ENCODE measurements around the gene NEK10.

The NEK10 gene

GRCh38 chr3:27160146-27160545 lies 209.0 kb downstream of the NEK10 start:
- Histone ChIP-seq H3K27ac (ENCODE audit: insufficient read depth, low read length, poor library complexity, severe bottlenecking) (no peak overlapping the region), H3K9me3 (ENCODE audit: control insufficient read depth, low read length) (no peaks in the 10 kb centered on the region), H3K36me3 (ENCODE audit: control insufficient read depth, insufficient read depth, low read length) (no peaks in the 10 kb centered on the region), H3K27me3 (replicated peaks; ENCODE audit: control insufficient read depth, insufficient read depth, low read length, poor library complexity, severe bottlenecking) (no peaks in the 10 kb centered on the region), H3K4me3 (ENCODE audit: insufficient read depth, low read depth, low read length, poor library complexity, severe bottlenecking) (no peak overlapping the region), H3K4me1 (ENCODE audit: control insufficient read depth, insufficient read depth, low read length, poor library complexity, severe bottlenecking) (no peaks in the 10 kb centered on the region)
- DNase-seq: no peak

GRCh38 chr3:27147215-27147614 lies 222.0 kb downstream of the NEK10 start:
- Histone ChIP-seq H3K9me3 (ENCODE audit: control insufficient read depth, low read length) (no peaks in the 10 kb centered on the region), H3K36me3 (ENCODE audit: control insufficient read depth, insufficient read depth, low read length) (no peaks in the 10 kb centered on the region), H3K4me1 (ENCODE audit: control insufficient read depth, insufficient read depth, low read length, poor library complexity, severe bottlenecking) (no peaks in the 10 kb centered on the region), H3K27me3 (replicated peaks; ENCODE audit: control insufficient read depth, insufficient read depth, low read length, poor library complexity, severe bottlenecking) (no peaks in the 10 kb centered on the region), H3K4me3 (ENCODE audit: insufficient read depth, low read depth, low read length, poor library complexity, severe bottlenecking) (no peak overlapping the region), H3K27ac (ENCODE audit: insufficient read depth, low read length, poor library complexity, severe bottlenecking) (no peak overlapping the region)
- DNase-seq: no peak

- Histone ChIP-seq H3K9me3 (ENCODE audit: control insufficient read depth, low read length) (no peaks in the 10 kb centered on the region), H3K4me3 (ENCODE audit: insufficient read depth, low read depth, low read length, poor library complexity, severe bottlenecking) (no peak overlapping the region), H3K36me3 (ENCODE audit: control insufficient read depth, insufficient read depth, low read length) (no peaks in the 10 kb centered on the region), H3K27me3 (replicated peaks; ENCODE audit: control insufficient read depth, insufficient read depth, low read length, poor library complexity, severe bottlenecking) (no peaks in the 10 kb centered on the region), H3K27ac (ENCODE audit: insufficient read depth, low read length, poor library complexity, severe bottlenecking) (no peak overlapping the region), H3K4me1 (ENCODE audit: control insufficient read depth, insufficient read depth, low read length, poor library complexity, severe bottlenecking) (no peaks in the 10 kb centered on the region)
- no peak for DNase-seq
Measured at GRCh38 chr3:27146786-27147185, 222.4 kb downstream of the NEK10 start.

- no peaks in the 10 kb centered on the region for H3K9me3 ChIP-seq (ENCODE audit: control insufficient read depth, low read length)
- H3K27ac ChIP-seq (ENCODE audit: insufficient read depth, low read length, poor library complexity, severe bottlenecking): no peak overlapping the region
- no peaks in the 10 kb centered on the region for H3K27me3 ChIP-seq (replicated peaks; ENCODE audit: control insufficient read depth, insufficient read depth, low read length, poor library complexity, severe bottlenecking)
- DNase-seq: no peak
- no peak overlapping the region for H3K4me3 ChIP-seq (ENCODE audit: insufficient read depth, low read depth, low read length, poor library complexity, severe bottlenecking)
- H3K36me3 ChIP-seq (ENCODE audit: control insufficient read depth, insufficient read depth, low read length): no peaks in the 10 kb centered on the region
- no peaks in the 10 kb centered on the region for H3K4me1 ChIP-seq (ENCODE audit: control insufficient read depth, insufficient read depth, low read length, poor library complexity, severe bottlenecking)
Measured at GRCh38 chr3:27145719-27146118, 223.5 kb downstream of the NEK10 start.

GRCh38 chr3:27141668-27142067 lies 227.5 kb downstream of the NEK10 start:
- Histone ChIP-seq H3K27ac (ENCODE audit: insufficient read depth, low read length, poor library complexity, severe bottlenecking) (no peak overlapping the region), H3K4me3 (ENCODE audit: insufficient read depth, low read depth, low read length, poor library complexity, severe bottlenecking) (no peak overlapping the region), H3K9me3 (ENCODE audit: control insufficient read depth, low read length) (no peaks in the 10 kb centered on the region), H3K27me3 (replicated peaks; ENCODE audit: control insufficient read depth, insufficient read depth, low read length, poor library complexity, severe bottlenecking) (no peaks in the 10 kb centered on the region), H3K4me1 (ENCODE audit: control insufficient read depth, insufficient read depth, low read length, poor library complexity, severe bottlenecking) (no peaks in the 10 kb centered on the region), H3K36me3 (ENCODE audit: control insufficient read depth, insufficient read depth, low read length) (no peaks in the 10 kb centered on the region)
- DNase-seq: no peak

- DNase-seq: no peak
Measured at GRCh38 chr3:27138562-27138961, 230.6 kb downstream of the NEK10 start.

GRCh38 chr3:27138005-27138404 lies 231.2 kb downstream of the NEK10 start:
- H3K4me3 ChIP-seq (ENCODE audit: insufficient read depth, low read depth, low read length, poor library complexity, severe bottlenecking): no peak overlapping the region
- H3K9me3 ChIP-seq (ENCODE audit: control insufficient read depth, low read length): no peaks in the 10 kb centered on the region
- H3K27me3 ChIP-seq (replicated peaks; ENCODE audit: control insufficient read depth, insufficient read depth, low read length, poor library complexity, severe bottlenecking): no peaks in the 10 kb centered on the region
- no peaks in the 10 kb centered on the region for H3K4me1 ChIP-seq (ENCODE audit: control insufficient read depth, insufficient read depth, low read length, poor library complexity, severe bottlenecking)
- no peaks in the 10 kb centered on the region for H3K36me3 ChIP-seq (ENCODE audit: control insufficient read depth, insufficient read depth, low read length)
- H3K27ac ChIP-seq (ENCODE audit: insufficient read depth, low read length, poor library complexity, severe bottlenecking): no peak overlapping the region
- DNase-seq: no peak

More at GRCh38 chr3:27138562-27138961, 230.6 kb downstream of the NEK10 start:
- H3K9me3 ChIP-seq (ENCODE audit: control insufficient read depth, low read length): no peaks in the 10 kb centered on the region
- no peaks in the 10 kb centered on the region for H3K4me1 ChIP-seq (ENCODE audit: control insufficient read depth, insufficient read depth, low read length, poor library complexity, severe bottlenecking)
- H3K27me3 ChIP-seq (replicated peaks; ENCODE audit: control insufficient read depth, insufficient read depth, low read length, poor library complexity, severe bottlenecking): no peaks in the 10 kb centered on the region
- H3K36me3 ChIP-seq (ENCODE audit: control insufficient read depth, insufficient read depth, low read length): no peaks in the 10 kb centered on the region
- H3K4me3 ChIP-seq (ENCODE audit: insufficient read depth, low read depth, low read length, poor library complexity, severe bottlenecking): no peak overlapping the region
- no peak overlapping the region for H3K27ac ChIP-seq (ENCODE audit: insufficient read depth, low read length, poor library complexity, severe bottlenecking)

GRCh38 chr3:27134171-27134796 lies 234.9 kb downstream of the NEK10 start:
- Histone ChIP-seq H3K4me3 (ENCODE audit: insufficient read depth, low read depth, low read length, poor library complexity, severe bottlenecking) (no peak overlapping the region), H3K27me3 (replicated peaks; ENCODE audit: control insufficient read depth, insufficient read depth, low read length, poor library complexity, severe bottlenecking) (no peaks in the 10 kb centered on the region), H3K9me3 (ENCODE audit: control insufficient read depth, low read length) (no peaks in the 10 kb centered on the region), H3K4me1 (ENCODE audit: control insufficient read depth, insufficient read depth, low read length, poor library complexity, severe bottlenecking) (no peaks in the 10 kb centered on the region), H3K36me3 (ENCODE audit: control insufficient read depth, insufficient read depth, low read length) (no peaks in the 10 kb centered on the region), H3K27ac (ENCODE audit: insufficient read depth, low read length, poor library complexity, severe bottlenecking) (no peak overlapping the region)
- DNase-seq: peak; percentile 14 to 36 (median 25)

GRCh38 chr3:27133060-27133459 lies 236.1 kb downstream of the NEK10 start:
- Histone ChIP-seq H3K4me3 (ENCODE audit: insufficient read depth, low read depth, low read length, poor library complexity, severe bottlenecking) (no peak overlapping the region), H3K27me3 (replicated peaks; ENCODE audit: control insufficient read depth, insufficient read depth, low read length, poor library complexity, severe bottlenecking) (no peaks in the 10 kb centered on the region), H3K27ac (ENCODE audit: insufficient read depth, low read length, poor library complexity, severe bottlenecking) (no peak overlapping the region), H3K36me3 (ENCODE audit: control insufficient read depth, insufficient read depth, low read length) (no peaks in the 10 kb centered on the region), H3K4me1 (ENCODE audit: control insufficient read depth, insufficient read depth, low read length, poor library complexity, severe bottlenecking) (no peaks in the 10 kb centered on the region), H3K9me3 (ENCODE audit: control insufficient read depth, low read length) (no peaks in the 10 kb centered on the region)
- no peak for DNase-seq

- Histone ChIP-seq H3K36me3 (ENCODE audit: control insufficient read depth, insufficient read depth, low read length) (no peaks in the 10 kb centered on the region), H3K9me3 (ENCODE audit: control insufficient read depth, low read length) (no peaks in the 10 kb centered on the region), H3K27me3 (replicated peaks; ENCODE audit: control insufficient read depth, insufficient read depth, low read length, poor library complexity, severe bottlenecking) (no peaks in the 10 kb centered on the region), H3K27ac (ENCODE audit: insufficient read depth, low read length, poor library complexity, severe bottlenecking) (no peak overlapping the region), H3K4me3 (ENCODE audit: insufficient read depth, low read depth, low read length, poor library complexity, severe bottlenecking) (no peak overlapping the region), H3K4me1 (ENCODE audit: control insufficient read depth, insufficient read depth, low read length, poor library complexity, severe bottlenecking) (no peaks in the 10 kb centered on the region)
- DNase-seq: no peak
Measured at GRCh38 chr3:27130796-27131195, 238.4 kb downstream of the NEK10 start.
